K562 (cell line): ENCODE measurements around the gene MYOZ1. TPM values are rescaled to one million over a fixed set of nuclear protein-coding genes. Genes with fewer than 3 reads are reported as not detected.
A peak's percentile ranks its signal among the peaks of the same experiment; 100 is the strongest.

Source experiments
- BRD4 ChIP-seq: fragments of 200-600 bp; sonication (generic); IDR thresholded peaks from 2 replicates; pipeline ENCODE4 v1.6.1; 2017; ENCODE audit warnings: inconsistent platforms
- CHD7 ChIP-seq: fragments of 200-600 bp; sonication (generic); IDR thresholded peaks from one replicate; pipeline ENCODE4 v1.6.1; 2012; ENCODE audit warnings: mild to moderate bottlenecking, low read depth, low read length, inconsistent platforms
- ELF2 ChIP-seq: fragments of 250-450 bp; sonication (Bioruptor Pico); IDR thresholded peaks from 2 replicates; pipeline ENCODE4 v1.5.0; 2021; ENCODE audit warnings: mild to moderate bottlenecking
- PCBP2 ChIP-seq: fragments of 200-400 bp; formaldehyde crosslinking; IDR thresholded peaks from 2 replicates; pipeline ENCODE4 v1.6.1; 2018; ENCODE audit warnings: low read length, low read depth, mild to moderate bottlenecking, moderate library complexity; ENCODE audit not compliant: poor library complexity, severe bottlenecking
- RBFOX2 ChIP-seq: fragments of 200-400 bp; formaldehyde crosslinking; IDR thresholded peaks from 2 replicates; pipeline ENCODE4 v1.6.1; 2017; ENCODE audit warnings: low read depth, mild to moderate bottlenecking, low read length, moderate library complexity
- ZBTB49 ChIP-seq: sonication (generic); formaldehyde crosslinking; IDR thresholded peaks from 2 replicates; pipeline ENCODE4 v1.8.0; 2022; ENCODE audit warnings: missing genetic modification reagents, mild to moderate bottlenecking, borderline replicate concordance
- ZMIZ1 ChIP-seq, 2 experiments: fragments of 150-350 bp in 1 of 2; IDR thresholded peaks; 2 replicates each; pipeline ENCODE4 v1.6.1; 2012 to 2016; ENCODE audit warnings: low read depth in 2 of 2, low read length in 2 of 2, mild to moderate bottlenecking in 1 of 2, moderate library complexity in 1 of 2
- ZNF143 ChIP-seq: sonication (generic); formaldehyde crosslinking; IDR thresholded peaks from 2 replicates; pipeline ENCODE4 v1.9.0; 2022; ENCODE audit warnings: mild to moderate bottlenecking, missing genetic modification reagents
- polyA plus RNA-seq, 8 experiments: library from polyadenylated mRNA; depleted of rRNA in 4 of 8; stranded (reverse) in 5 of 8; unstranded in 3 of 8; fragments of >200 nt; fragmentation: Nextera tagmentation in 2 of 8; fragmentation: Illumina TruSeq in 1 of 8; extraction: Ambion mirVana in 2 of 8; extraction: Trizol in 1 of 8; gene quantifications; 2 replicates each; pipeline versions ENCODE4 v1.2.1 to v1.2.3, GENCODE V29; 2011 to 2014; ENCODE audit warnings: inconsistent platforms in 1 of 8, missing spikeins in 1 of 8
- total RNA-seq, 7 experiments: library from RNA; depleted of rRNA in 6 of 7; stranded (reverse); fragments of >200 nt in 6 of 7; fragmentation: Illumina TruSeq in 2 of 7; extraction: Trizol in 2 of 7; gene quantifications; 2 replicates each; pipeline versions ENCODE4 v1.2.1 to v1.2.3, GENCODE V29; 2011 to 2021; ENCODE audit warnings: low replicate concordance in 1 of 7

The MYOZ1 gene
- total and polyA plus RNA-seq, 9 of the 15 experiments (the other 6 are each of a cell fraction or from before 2014, with no cell fraction given) = 0.03 to 0.18 (median 0.07) TPM; not detected in 5

- TF ChIP-seq RBFOX2 = peak; percentile 94
- peak; percentile 55; the same call in 1 of the 2 replicates for TF ChIP-seq ELF2 (CRISPR knock-in tag)
- no peak for TF ChIP-seq PCBP2
- peak in 1 of 2 experiments; percentile 71; a peak in 1 of 4 replicates for TF ChIP-seq ZMIZ1 (IDR thresholded peaks at IDR 0.05; ENCODE audit: low read depth in 2 of 2, low read length in 2 of 2)
- TF ChIP-seq BRD4 = peak; percentile 96
- no peak for TF ChIP-seq ZNF143 (CRISPR knock-in tag)
- TF ChIP-seq CHD7 = no peak
- TF ChIP-seq ZBTB49 = no peak
Observed at GRCh38 chr10:73625884-73626752, 15.2 kb downstream of the MYOZ1 start (continued).
